Dermis blood vessel endothelial cell (primary cell): ENCODE data around the gene C4orf51. TPM values are rescaled to one million over a fixed set of nuclear protein-coding genes. Genes with fewer than 3 reads are reported as not detected.

ENCODE experiments used
- DNase-seq: peaks from one replicate; pipeline ENCODE4 v3.0.0; 2010
- total RNA-seq: library from RNA; depleted of rRNA; stranded (reverse); fragments of >200 nt; gene quantifications from 2 replicates; pipeline ENCODE4 v1.2.3, GENCODE V29; 2014

Gene C4orf51
- total RNA-seq, 1 donor from 2014 or later, result not detected

DNA sequence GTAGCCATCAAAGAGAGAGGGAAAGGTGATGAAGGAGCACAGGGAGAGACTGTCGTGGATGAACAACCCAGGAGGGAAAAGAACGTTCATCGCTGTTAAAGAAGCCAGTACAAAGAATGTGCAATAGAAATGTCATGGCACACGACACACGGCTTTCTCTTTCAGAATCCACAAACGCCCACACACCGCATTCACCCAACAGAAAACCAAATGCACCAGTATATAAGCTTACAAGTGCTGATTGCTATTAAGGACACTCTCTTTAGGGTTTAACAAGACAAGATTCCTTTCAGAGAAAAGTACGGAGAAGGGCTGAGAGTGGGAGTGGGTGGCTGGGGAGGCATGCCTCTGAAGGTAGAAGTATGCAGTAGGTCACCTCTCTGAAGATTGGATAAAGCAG, 80.2 kb downstream of the C4orf51 start:
- DNase-seq, result no peak

GRCh38 chr4:145760961-145761929, 81.3 kb downstream of the C4orf51 start:
- DNase-seq, result no peak

- DNase-seq, result no peak
Observed at GRCh38 chr4:145762719-145763118, 82.8 kb downstream of the C4orf51 start.

GRCh38 chr4:145763399-145763798, 83.5 kb downstream of the C4orf51 start:
- DNase-seq, result no peak

GRCh38 chr4:145766273-145766672, 86.3 kb downstream of the C4orf51 start:
- no peak for DNase-seq

DNA sequence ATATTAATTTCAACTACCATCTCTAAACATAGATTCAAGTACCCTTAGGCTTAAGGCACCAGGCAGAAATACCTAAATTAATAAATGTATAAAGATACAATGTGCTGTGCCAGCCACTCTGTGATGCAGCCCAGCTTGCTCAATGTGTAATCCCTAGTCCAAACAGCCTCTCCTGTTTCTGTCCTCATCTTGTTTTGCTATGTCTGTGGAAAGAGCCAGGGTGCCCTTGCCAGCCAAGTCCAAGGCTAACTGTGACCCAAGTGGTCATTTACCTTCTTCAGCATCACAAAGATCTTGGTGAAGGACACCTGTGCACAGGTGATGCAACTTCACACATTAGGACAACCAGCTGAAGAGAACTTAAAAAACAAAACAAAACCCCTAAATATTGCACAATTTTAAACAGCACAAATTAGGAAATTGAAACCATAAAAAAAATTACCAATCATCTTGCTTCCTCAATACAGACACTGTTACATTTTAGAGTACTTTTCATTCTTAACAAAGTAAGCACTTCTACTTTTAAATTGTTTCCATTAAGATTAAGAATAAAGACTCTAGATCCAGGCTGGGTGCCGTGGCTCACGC, 89.6 kb downstream of the C4orf51 start:
- DNase-seq, result no peak

- DNase-seq, result no peak
Observed at GRCh38 chr4:145770124-145770523, 90.2 kb downstream of the C4orf51 start.

DNA sequence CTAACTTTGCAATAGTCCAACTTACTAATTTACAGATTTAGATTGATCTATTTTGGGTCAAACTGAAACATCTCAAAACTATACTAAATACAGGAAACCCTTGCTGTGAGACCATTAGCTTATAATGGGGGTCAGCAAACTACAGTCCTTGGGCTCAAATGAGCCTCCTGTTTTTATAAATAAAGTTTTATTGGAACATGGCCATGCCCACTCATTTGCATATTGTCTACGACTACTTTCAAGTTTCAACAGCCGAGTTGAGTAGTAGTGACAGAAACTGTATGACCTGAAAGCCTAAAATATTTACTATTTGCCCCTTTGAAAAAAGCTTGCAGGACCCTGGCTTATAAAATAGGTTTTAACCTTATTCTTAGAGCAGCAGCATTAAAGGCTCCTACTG, 92.4 kb downstream of the C4orf51 start:
- DNase-seq, result no peak

GRCh38 chr4:145773581-145774234, 93.8 kb downstream of the C4orf51 start:
- no peak for DNase-seq

- DNase-seq, result no peak
Observed at GRCh38 chr4:145774473-145774872, 94.5 kb downstream of the C4orf51 start.

DNA sequence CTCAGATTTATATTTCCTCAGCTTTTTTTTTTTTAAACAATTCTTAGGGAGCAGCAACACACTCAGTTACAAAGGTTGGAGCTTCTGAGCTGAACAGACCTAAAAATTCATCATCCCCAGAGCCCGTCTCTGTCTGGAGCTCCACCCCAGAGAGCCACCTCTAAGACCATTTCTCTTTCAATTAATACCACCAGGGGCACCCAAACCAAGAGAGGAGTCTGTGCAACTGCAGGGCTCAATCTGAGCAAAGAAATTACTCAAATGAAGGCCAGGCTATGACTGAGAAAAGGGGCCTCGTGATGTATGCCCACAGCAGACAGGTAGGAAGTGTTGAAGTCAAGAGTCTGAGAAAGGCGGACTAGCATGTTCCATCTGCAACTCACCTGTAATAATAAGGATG, 95.5 kb downstream of the C4orf51 start:
- no peak for DNase-seq

DNA sequence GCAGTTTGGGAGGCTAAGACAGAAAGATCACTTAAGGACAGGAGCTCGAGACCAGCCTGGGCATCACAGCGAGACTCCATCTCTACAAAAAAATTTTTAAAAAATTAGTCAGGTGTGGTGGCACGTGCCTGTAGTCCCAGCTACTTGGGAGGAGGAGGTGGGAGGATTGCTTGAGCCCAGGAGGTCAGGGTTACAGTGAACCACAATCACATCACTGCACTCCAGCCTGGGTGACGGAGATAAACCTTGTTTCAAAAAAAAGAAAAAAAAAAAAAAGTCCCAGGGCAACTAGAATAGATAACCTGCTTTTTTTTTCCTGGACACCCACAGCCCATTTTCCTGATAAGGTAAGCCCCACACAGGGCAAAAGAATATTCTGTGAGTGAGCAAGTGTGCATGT, 96.3 kb downstream of the C4orf51 start:
- DNase-seq, result no peak

GRCh38 chr4:145779319-145779801, 99.4 kb downstream of the C4orf51 start:
- peak; percentile 89 for DNase-seq

DNA sequence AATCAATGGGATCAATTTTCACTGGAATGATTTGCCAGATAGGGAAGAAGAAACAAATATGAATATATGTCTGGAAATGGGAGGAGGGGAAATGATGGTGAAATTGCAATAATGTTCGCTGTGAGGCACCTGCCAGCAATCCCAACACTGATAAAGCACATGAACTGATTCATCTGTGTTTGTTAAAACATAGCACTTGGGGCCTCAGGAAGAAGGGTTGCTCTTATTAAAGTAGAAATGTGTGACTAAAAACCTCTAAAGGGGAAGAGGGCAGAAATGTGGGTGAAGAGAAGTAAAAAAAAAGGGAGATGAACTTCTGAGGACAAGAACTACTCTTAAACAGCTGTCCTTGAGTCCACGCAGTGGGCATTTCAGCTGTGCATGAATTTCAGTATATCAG, 101.4 kb downstream of the C4orf51 start:
- peak; percentile 41 for DNase-seq

Other genes starting within 250 kb of the C4orf51 start
- gene SMAD1, start 198.3 kb upstream of the C4orf51 start, total RNA-seq, result 127 and 186 TPM in 2 replicates
- 3.6 and 6.1 TPM in 2 replicates for gene MMAA, start 60.8 kb upstream of the C4orf51 start, total RNA-seq